Neural progenitor cell (in vitro differentiated cells): ENCODE measurements around the gene CKAP2.

Source experiments
- EZH2 ChIP-seq: fragments of 200-600 bp; sonication (generic); IDR thresholded peaks from 2 replicates; pipeline ENCODE4 v1.6.1; 2017; ENCODE audit warnings: antibody characterized with exemption, mild to moderate bottlenecking, moderate library complexity
- EZH2phosphoT487 ChIP-seq: fragments of 200-600 bp; sonication (generic); IDR thresholded peaks from 2 replicates; pipeline ENCODE4 v1.6.1; 2017; ENCODE audit warnings: antibody characterized with exemption
- TF ChIP-seq, protein P1 (sequence below): fragments of 200-600 bp; sonication (generic); IDR thresholded peaks from 2 replicates; pipeline ENCODE4 v1.5.1; 2017; ENCODE audit warnings: antibody characterized with exemption, mild to moderate bottlenecking

DNA sequence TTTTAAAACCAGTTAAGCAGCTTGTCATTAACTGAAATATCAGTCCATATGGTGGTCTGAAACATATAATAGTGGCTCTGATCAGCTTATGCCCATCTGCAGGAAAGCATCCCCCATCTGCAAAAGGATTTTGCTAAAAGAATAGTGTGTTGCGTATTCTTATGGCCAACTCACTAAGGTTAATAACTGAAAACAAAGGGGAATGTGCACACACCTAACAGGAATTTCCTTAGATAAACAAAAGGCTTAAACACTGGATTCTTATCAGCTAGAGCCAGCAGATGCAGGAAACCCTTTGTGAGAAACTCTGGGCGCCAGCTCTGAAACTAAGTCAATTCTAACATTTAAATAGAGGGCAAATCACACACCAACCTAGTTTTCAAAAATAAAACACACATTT, 27.0 kb upstream of the CKAP2 start:
- TF ChIP-seq, protein P1, sequence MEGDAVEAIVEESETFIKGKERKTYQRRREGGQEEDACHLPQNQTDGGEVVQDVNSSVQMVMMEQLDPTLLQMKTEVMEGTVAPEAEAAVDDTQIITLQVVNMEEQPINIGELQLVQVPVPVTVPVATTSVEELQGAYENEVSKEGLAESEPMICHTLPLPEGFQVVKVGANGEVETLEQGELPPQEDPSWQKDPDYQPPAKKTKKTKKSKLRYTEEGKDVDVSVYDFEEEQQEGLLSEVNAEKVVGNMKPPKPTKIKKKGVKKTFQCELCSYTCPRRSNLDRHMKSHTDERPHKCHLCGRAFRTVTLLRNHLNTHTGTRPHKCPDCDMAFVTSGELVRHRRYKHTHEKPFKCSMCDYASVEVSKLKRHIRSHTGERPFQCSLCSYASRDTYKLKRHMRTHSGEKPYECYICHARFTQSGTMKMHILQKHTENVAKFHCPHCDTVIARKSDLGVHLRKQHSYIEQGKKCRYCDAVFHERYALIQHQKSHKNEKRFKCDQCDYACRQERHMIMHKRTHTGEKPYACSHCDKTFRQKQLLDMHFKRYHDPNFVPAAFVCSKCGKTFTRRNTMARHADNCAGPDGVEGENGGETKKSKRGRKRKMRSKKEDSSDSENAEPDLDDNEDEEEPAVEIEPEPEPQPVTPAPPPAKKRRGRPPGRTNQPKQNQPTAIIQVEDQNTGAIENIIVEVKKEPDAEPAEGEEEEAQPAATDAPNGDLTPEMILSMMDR: no peak
- TF ChIP-seq EZH2phosphoT487 (no peak), EZH2 (no peak)
